Esophagus squamous epithelium (tissue), 5 donors: ENCODE measurements around the gene UFSP1. TPM values are rescaled to one million over a fixed set of nuclear protein-coding genes. Genes with fewer than 3 reads are reported as not detected.

Experiments
- DNase-seq: peaks from one replicate; lab custom pipeline; 2025; lab: John Stamatoyannopoulos, UW
- H3K27ac ChIP-seq, 4 donors: fragments of 200-600 bp; sonication (generic); one replicate each; pipeline ENCODE4 v1.5.1; 2016 to 2019; ENCODE audit warnings: mild to moderate bottlenecking in 1 of 4
- H3K27me3 ChIP-seq, 4 donors: fragments of 200-600 bp; sonication (generic); 1 replicate in 3 of 4; 2 replicates in 1 of 4; pipeline versions ENCODE4 v1.5.1 to v1.6.0; 2017 to 2021; ENCODE audit warnings: antibody characterized with exemption in 1 of 4
- H3K36me3 ChIP-seq, 3 donors: fragments of 200-600 bp; sonication (generic); one replicate each; pipeline ENCODE4 v1.5.1; 2016 to 2019
- H3K4me1 ChIP-seq, 3 donors: fragments of 200-600 bp; sonication (generic); one replicate each; pipeline ENCODE4 v1.5.1; 2017 to 2019
- H3K4me3 ChIP-seq, 4 donors: fragments of 200-600 bp; sonication (generic); 1 replicate in 3 of 4; 2 replicates in 1 of 4; pipeline ENCODE4 v1.5.1; 2016 to 2019; ENCODE audit warnings: mild to moderate bottlenecking in 2 of 4, moderate library complexity in 1 of 4
- H3K9me3 ChIP-seq, 3 donors: fragments of 200-600 bp; sonication (generic); one replicate each; pipeline ENCODE4 v1.5.1; 2016 to 2019
- POLR2A ChIP-seq, 4 donors: fragments of 450-650 bp; IDR thresholded peaks; one replicate each; pipeline ENCODE4 v1.6.1; 2017; ENCODE audit warnings: antibody characterized with exemption in 4 of 4, mild to moderate bottlenecking in 4 of 4, moderate library complexity in 3 of 4
- WGBS, 2 donors: methylation state at CpG; one replicate each; pipeline ENCODE4 v1.1.5; 2018; 5-methylcytosine and 5-hydroxymethylcytosine counted together
- intact Hi-C: fragments of 100-400 bp; cut with DNase I; formaldehyde crosslinking; loops from one replicate; pipeline ENCODE4 v1.15.0; 2022
- total RNA-seq, 4 donors: library from RNA; depleted of rRNA; stranded (reverse); fragments of >200 nt; gene quantifications; one replicate each; pipeline ENCODE4 v1.1.0, GENCODE V29; 2016
- TF ChIP-seq, protein P1 (sequence below), 6 experiments: fragments of 450-650 bp in 4 of 6; fragments of 200-600 bp in 2 of 6; sonication (generic) in 2 of 6; IDR thresholded peaks; one replicate each; pipeline ENCODE4 v1.5.1; 2016 to 2019; ENCODE audit warnings: antibody characterized with exemption in 6 of 6, mild to moderate bottlenecking in 4 of 6, moderate library complexity in 4 of 6
- donor health status: DM: yes; HTN: yes; CAD: no.

Gene UFSP1
- total RNA-seq, 4 donors from 2014 or later = 1.3 to 8.4 (median 5.5) TPM

DNA sequence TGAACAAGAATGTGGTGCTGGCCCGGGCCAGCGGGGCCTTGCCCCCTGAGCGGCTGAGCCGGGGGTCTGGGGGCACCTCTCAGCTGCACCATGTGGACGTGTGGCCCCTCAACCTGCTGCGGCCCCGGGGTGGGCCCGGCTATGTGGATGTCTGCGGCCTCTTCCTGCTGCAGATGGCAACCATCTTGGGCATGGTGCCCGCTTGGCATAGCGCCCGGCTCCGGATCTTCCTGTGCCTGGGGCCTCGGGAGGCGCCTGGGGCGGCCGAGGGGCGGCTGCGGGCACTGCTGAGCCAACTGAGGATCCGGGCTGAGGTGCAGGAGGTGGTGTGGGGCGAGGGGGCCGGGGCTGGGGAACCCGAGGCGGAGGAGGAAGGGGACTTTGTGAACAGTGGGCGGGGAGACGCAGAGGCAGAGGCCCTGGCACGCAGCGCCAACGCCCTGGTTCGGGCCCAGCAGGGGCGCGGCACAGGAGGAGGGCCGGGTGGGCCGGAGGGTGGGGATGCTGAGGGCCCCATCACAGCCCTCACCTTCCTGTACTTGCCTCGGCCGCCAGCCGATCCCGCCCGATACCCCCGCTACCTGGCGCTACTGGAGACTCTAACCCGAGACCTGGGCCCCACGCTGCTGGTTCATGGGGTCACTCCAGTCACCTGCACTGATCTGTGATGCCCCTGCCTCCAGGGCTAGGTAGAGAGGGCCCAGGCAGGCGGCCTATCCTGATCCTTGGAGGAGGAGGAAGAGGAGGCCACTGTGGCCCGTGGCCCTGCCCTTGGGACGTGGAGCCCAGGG, 23.4 kb downstream of the UFSP1 start:
- WGBS, 2 donors = 19 to 26% methylated on average over 9 to 14 of the region's 46 CpGs
- Histone ChIP-seq H3K4me1 (peaks cover 27 to 65% (median 31%) of the 10 kb centered on the region in 3 donors), H3K4me3 (peak overlapping the region; percentile 83 to 99 (median 92)), H3K27me3 (no peaks in the 10 kb centered on the region), H3K9me3 (no peaks in the 10 kb centered on the region), H3K36me3 (peaks cover 5 to 49% (median 13%) of the 10 kb centered on the region in 3 donors), H3K27ac (peak overlapping the region; percentile 99 to 100 (median 99))
- intact Hi-C loops = no loop called here
- peak in 1 of 4 donors; percentile 30 for TF ChIP-seq POLR2A (IDR thresholded peaks at IDR 0.05)
- TF ChIP-seq, protein P1, sequence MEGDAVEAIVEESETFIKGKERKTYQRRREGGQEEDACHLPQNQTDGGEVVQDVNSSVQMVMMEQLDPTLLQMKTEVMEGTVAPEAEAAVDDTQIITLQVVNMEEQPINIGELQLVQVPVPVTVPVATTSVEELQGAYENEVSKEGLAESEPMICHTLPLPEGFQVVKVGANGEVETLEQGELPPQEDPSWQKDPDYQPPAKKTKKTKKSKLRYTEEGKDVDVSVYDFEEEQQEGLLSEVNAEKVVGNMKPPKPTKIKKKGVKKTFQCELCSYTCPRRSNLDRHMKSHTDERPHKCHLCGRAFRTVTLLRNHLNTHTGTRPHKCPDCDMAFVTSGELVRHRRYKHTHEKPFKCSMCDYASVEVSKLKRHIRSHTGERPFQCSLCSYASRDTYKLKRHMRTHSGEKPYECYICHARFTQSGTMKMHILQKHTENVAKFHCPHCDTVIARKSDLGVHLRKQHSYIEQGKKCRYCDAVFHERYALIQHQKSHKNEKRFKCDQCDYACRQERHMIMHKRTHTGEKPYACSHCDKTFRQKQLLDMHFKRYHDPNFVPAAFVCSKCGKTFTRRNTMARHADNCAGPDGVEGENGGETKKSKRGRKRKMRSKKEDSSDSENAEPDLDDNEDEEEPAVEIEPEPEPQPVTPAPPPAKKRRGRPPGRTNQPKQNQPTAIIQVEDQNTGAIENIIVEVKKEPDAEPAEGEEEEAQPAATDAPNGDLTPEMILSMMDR (IDR thresholded peaks at IDR 0.05) = no peak
- DNase-seq = no peak

DNA sequence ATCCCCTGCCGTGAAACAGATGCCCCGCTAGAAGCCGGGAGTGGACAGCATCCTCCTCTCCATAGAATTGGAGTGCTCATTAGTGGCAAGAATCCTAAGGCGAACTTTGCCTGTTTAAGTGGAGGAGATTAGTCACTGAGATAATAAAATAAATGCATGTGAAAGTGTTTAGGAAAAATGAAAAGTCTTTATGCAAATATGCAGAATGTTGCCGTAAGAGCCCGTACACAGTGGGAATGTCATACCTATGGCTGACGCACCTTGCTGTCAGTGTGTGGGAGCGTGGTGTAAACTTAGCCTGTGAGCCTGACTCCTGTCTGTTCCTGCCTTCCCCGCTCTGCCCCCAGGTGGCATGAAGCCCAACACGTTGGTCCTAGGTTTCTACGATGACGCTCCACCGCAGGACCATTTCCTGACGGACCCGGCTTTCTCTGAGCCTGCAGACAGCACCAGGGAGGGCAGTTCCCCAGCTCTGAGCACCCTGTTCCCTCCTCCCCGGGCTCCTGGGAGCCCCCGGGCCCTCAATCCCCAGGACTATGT, 24.1 kb downstream of the UFSP1 start:
- H3K36me3 ChIP-seq = peaks cover 10 to 49% (median 17%) of the 10 kb centered on the region in 3 donors
- intact Hi-C loops = no loop called here
- H3K27ac ChIP-seq = peak overlapping the region; percentile 99 to 100 (median 99)
- H3K27me3 ChIP-seq = no peaks in the 10 kb centered on the region
- TF ChIP-seq, protein P1 (IDR thresholded peaks at IDR 0.05) = peak in 2 of 6 experiments; percentile 20 to 37
- no peak for TF ChIP-seq POLR2A (IDR thresholded peaks at IDR 0.05)
- no peaks in the 10 kb centered on the region for H3K9me3 ChIP-seq
- no peak for DNase-seq
- H3K4me3 ChIP-seq = peak overlapping the region; percentile 83 to 99 (median 92)
- H3K4me1 ChIP-seq = peaks cover 27 to 65% (median 31%) of the 10 kb centered on the region in 3 donors
- WGBS, 2 donors = 35 to 55% methylated on average over 9 to 13 of the region's 17 CpGs

DNA sequence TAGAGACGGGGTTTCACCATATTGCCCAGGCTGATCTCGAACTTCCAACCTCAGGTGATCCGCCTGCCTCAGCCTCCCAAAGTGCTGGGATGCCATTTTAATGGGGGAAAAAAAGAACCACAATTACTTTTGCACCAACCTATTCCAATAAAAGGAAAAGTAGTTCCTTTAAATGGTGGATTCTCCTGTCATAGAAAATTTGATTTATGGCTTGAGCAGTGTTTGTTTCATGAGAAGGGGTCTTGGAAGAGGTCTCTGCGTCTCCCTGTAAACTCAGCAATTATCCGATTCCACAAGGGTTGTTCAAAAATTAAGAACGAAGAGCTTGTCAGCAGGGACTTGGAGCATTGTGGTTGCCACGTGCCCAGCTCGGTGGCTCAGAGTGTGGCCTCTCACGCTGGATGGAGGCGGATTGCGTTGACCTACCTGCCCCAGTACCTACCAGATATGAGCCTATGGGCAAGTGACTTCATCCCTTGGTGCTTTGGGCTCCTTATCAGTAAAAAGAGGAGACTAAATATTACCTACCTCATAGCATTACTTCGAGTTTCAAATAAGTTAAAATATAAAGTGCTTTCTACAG, 25.2 kb downstream of the UFSP1 start:
- no peak for DNase-seq
- H3K36me3 ChIP-seq = peaks cover 16 to 50% (median 19%) of the 10 kb centered on the region in 3 donors
- WGBS, 2 donors = 87 to 90% methylated on average over 12 of the region's 12 CpGs
- no peak overlapping the region for H3K27ac ChIP-seq
- TF ChIP-seq POLR2A (IDR thresholded peaks at IDR 0.05) = no peak
- TF ChIP-seq, protein P1 (IDR thresholded peaks at IDR 0.05) = no peak
- H3K9me3 ChIP-seq = no peaks in the 10 kb centered on the region
- H3K4me3 ChIP-seq = no peak overlapping the region
- intact Hi-C loops = no loop called here
- peaks cover 27 to 56% (median 27%) of the 10 kb centered on the region in 3 donors for H3K4me1 ChIP-seq
- H3K27me3 ChIP-seq = no peaks in the 10 kb centered on the region

DNA sequence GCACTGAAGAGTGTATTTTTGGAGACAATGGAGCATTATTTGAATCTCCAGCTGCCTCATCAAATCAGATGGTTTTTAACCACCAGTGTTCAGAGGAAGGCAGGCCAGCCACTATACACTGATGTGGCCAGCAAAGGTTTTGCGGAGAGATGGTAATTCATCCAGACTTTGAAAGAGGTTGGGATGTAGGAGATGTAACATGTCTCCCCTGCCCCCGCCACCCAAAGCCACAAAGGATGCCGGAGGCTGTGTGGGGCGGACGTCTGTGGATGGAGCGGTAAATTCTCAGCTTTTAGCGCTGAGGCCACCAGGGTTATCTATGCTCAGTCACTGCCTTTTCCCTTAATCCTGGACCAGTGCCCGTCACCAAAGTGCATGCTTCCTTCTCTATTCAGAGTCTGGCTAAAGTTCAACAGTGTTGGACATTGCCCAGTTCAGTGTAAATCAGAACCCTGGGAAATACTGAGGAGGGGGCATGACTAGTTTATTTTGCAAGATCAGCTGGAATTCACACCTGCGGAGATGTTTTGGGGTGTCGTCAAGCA, 26.0 kb downstream of the UFSP1 start:
- Histone ChIP-seq H3K9me3 (no peaks in the 10 kb centered on the region), H3K36me3 (peaks cover 16 to 54% (median 19%) of the 10 kb centered on the region in 3 donors), H3K4me3 (no peak overlapping the region), H3K27me3 (no peaks in the 10 kb centered on the region), H3K27ac (no peak overlapping the region), H3K4me1 (peaks cover 19 to 47% (median 20%) of the 10 kb centered on the region in 3 donors)
- intact Hi-C loops = no loop called here
- DNase-seq = no peak
- 70 to 78% methylated on average over 9 to 10 of the region's 10 CpGs for WGBS, 2 donors
- no peak for TF ChIP-seq POLR2A (IDR thresholded peaks at IDR 0.05)
- TF ChIP-seq, protein P1 (IDR thresholded peaks at IDR 0.05) = no peak
